Measurements from ENCODE around the gene LDLRAD1.

DNA sequence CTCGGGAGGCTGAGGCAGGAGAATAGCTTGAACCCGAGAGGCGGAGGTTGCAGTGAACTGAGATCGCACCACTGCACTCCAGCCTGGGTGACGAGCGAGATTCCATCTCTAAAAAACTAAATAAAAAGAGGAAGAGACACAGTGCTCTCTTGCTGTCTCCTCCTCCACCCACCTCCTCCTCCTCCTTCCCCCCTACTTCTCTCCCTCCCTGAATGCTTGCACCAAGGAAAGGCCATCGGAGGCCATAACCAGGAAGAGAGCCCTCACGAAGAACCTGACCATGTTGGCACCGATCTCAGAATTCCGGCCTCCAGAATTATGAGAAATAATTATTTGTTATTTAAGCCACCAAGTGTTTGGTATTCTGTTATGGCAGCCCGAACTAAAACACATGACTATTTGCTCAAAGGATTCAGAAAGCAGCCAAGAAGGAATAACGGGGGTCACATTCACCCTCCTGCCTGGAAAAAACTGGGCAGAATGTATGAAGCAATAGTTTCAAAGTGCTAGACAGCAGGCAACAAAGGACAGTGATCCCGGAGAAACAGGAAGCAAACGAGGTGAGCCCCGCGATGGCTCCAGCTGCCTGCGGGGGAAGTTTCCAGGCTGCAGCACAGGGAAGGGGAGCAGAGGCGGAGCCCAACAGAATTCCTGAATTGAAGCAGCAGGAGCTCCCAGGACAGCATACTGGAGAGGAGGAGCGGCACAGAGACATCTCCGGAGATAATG, 35.8 kb downstream of the LDLRAD1 start:
- TF ChIP-seq EZH2 (IDR thresholded peaks at IDR 0.05; ENCODE audit: borderline replicate concordance, low read depth, low read length, poor library complexity, severe bottlenecking): no peak
- TF ChIP-seq, protein P1, sequence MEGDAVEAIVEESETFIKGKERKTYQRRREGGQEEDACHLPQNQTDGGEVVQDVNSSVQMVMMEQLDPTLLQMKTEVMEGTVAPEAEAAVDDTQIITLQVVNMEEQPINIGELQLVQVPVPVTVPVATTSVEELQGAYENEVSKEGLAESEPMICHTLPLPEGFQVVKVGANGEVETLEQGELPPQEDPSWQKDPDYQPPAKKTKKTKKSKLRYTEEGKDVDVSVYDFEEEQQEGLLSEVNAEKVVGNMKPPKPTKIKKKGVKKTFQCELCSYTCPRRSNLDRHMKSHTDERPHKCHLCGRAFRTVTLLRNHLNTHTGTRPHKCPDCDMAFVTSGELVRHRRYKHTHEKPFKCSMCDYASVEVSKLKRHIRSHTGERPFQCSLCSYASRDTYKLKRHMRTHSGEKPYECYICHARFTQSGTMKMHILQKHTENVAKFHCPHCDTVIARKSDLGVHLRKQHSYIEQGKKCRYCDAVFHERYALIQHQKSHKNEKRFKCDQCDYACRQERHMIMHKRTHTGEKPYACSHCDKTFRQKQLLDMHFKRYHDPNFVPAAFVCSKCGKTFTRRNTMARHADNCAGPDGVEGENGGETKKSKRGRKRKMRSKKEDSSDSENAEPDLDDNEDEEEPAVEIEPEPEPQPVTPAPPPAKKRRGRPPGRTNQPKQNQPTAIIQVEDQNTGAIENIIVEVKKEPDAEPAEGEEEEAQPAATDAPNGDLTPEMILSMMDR (conservative IDR thresholded peaks at IDR 0.05; ENCODE audit: low read depth, low read length): no peak

Measured in A673 (cell line).